Measurements from ENCODE around the gene BAG2.

The BAG2 gene

GRCh38 chr6:57174511-57174907 lies 2.4 kb downstream of the BAG2 start:
- DNase-seq (ENCODE audit: low spot score): no peak

GRCh38 chr6:57177545-57178265 lies 5.6 kb downstream of the BAG2 start:
- DNase-seq (ENCODE audit: low spot score): peak; percentile 55

GRCh38 chr6:57180596-57180995 lies 8.5 kb downstream of the BAG2 start:
- DNase-seq (ENCODE audit: low spot score): no peak

- DNase-seq (ENCODE audit: low spot score): peak; percentile 9
These were observed 9.9 kb downstream of the BAG2 start for GRCh38 chr6:57182017-57182432.

- no peak for DNase-seq (ENCODE audit: low spot score)
These were observed 11.2 kb downstream of the BAG2 start for GRCh38 chr6:57183336-57183735.

GRCh38 chr6:57190140-57190539 lies 18.0 kb downstream of the BAG2 start:
- DNase-seq (ENCODE audit: low spot score): peak; percentile 41

GRCh38 chr6:57193177-57193576 lies 21.1 kb downstream of the BAG2 start:
- DNase-seq (ENCODE audit: low spot score): peak; percentile 38

- DNase-seq (ENCODE audit: low spot score): no peak
These were observed 23.3 kb downstream of the BAG2 start for GRCh38 chr6:57195457-57195856.

GRCh38 chr6:57198926-57199636 lies 27.0 kb downstream of the BAG2 start:
- no peak for DNase-seq (ENCODE audit: low spot score)

- DNase-seq (ENCODE audit: low spot score): no peak
These were observed 29.6 kb downstream of the BAG2 start for GRCh38 chr6:57201718-57202117.

GRCh38 chr6:57205550-57206328 lies 33.6 kb downstream of the BAG2 start:
- DNase-seq (ENCODE audit: low spot score): no peak

GRCh38 chr6:57207141-57207540 lies 35.0 kb downstream of the BAG2 start:
- no peak for DNase-seq (ENCODE audit: low spot score)

GRCh38 chr6:57207872-57208271 lies 35.7 kb downstream of the BAG2 start:
- DNase-seq (ENCODE audit: low spot score): no peak

- DNase-seq (ENCODE audit: low spot score): no peak
These were observed 36.9 kb downstream of the BAG2 start for GRCh38 chr6:57209030-57209429.

GRCh38 chr6:57210060-57210459 lies 37.9 kb downstream of the BAG2 start:
- no peak for DNase-seq (ENCODE audit: low spot score)

GRCh38 chr6:57215260-57215659 lies 43.1 kb downstream of the BAG2 start:
- DNase-seq (ENCODE audit: low spot score): no peak

GRCh38 chr6:57216235-57217101 lies 44.3 kb downstream of the BAG2 start:
- no peak for DNase-seq (ENCODE audit: low spot score)

GRCh38 chr6:57217270-57217669 lies 45.1 kb downstream of the BAG2 start:
- no peak for DNase-seq (ENCODE audit: low spot score)

GRCh38 chr6:57220083-57220703 lies 48.1 kb downstream of the BAG2 start:
- no peak for DNase-seq (ENCODE audit: low spot score)

- DNase-seq (ENCODE audit: low spot score): peak; percentile 78
These were observed 49.2 kb downstream of the BAG2 start for GRCh38 chr6:57221191-57221935.

Measured in GM03348 (cell line).